Measurements from ENCODE around the gene FANCI. TPM values are rescaled to one million over a fixed set of nuclear protein-coding genes. Genes with fewer than 3 reads are reported as not detected.

The FANCI gene
- 66.5 and 74.0 TPM in 2 replicates for total RNA-seq
- long read RNA-seq, full-length matches to known transcripts = 23 of 143 reads
- long read RNA-seq, partial matches to known transcripts = 32 of 143 reads
- long read RNA-seq, other reads (novel, unspliced or antisense) = 88 of 143 reads

DNA sequence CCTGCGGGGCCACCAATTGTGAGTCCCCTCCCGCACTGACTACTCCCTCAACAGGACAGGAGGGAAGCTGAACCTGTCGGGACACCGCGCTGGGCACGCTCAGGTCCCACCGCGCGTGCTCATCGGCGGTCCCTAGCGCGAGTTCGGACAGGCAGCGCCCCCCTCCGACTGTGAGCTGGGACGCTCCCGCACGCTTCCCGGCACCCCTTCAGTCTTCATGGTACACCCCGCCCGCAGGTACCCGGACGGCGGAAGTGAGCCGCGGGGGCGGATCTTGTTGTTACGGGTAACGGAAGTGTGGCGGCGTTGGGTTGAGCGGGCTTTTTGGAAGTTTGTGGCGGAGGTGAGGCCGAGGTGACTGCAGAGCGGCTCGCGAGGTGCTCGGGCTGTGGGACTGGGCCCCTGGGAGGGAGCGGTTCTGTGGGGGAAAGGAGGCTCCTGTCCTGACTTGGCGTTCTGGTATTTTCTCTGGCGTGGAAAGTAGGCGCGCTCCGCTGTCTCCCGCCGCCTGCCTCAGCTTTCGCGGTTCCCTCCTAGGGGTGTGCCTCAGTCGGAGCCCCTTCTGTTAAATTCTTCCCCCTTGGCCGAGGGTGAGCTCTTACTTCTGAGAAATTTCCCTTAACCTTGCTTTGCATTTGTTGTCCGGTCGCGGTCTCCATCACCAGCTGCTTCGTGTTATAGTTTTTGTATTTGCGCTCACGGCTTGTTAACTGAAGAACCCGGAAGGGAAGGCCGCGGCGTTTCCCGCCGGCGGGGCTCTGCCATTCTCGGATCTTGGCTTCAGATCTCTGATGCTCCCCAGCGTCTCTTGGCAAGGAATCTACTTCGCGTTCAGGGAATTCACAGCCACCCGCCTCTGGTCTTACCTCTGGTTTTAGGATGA, at the start of gene FANCI:
Gene FANCI (plus strand): TSS at position 289 of the 883 bp plus-strand sequence. CDS start 3,669 bp downstream, outside the sequence.
- H3K27me3 Mint-ChIP-seq = no peaks in the 10 kb centered on the region
- peak; percentile 90 for DNase-seq (ENCODE audit: low spot score, unreplicated experiment)
- H3K9me3 Mint-ChIP-seq (ENCODE audit: low read depth) = peaks cover 4% of the 10 kb centered on the region
- H3K4me1 Mint-ChIP-seq (ENCODE audit: low read depth) = peaks cover 15% of the 10 kb centered on the region
- TF ChIP-seq, protein P1, sequence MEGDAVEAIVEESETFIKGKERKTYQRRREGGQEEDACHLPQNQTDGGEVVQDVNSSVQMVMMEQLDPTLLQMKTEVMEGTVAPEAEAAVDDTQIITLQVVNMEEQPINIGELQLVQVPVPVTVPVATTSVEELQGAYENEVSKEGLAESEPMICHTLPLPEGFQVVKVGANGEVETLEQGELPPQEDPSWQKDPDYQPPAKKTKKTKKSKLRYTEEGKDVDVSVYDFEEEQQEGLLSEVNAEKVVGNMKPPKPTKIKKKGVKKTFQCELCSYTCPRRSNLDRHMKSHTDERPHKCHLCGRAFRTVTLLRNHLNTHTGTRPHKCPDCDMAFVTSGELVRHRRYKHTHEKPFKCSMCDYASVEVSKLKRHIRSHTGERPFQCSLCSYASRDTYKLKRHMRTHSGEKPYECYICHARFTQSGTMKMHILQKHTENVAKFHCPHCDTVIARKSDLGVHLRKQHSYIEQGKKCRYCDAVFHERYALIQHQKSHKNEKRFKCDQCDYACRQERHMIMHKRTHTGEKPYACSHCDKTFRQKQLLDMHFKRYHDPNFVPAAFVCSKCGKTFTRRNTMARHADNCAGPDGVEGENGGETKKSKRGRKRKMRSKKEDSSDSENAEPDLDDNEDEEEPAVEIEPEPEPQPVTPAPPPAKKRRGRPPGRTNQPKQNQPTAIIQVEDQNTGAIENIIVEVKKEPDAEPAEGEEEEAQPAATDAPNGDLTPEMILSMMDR (IDR thresholded peaks at IDR 0.05; ENCODE audit: unreplicated experiment) = peak; percentile 53
- peak within 1 kb of the TSS; percentile 84 for H3K27ac Mint-ChIP-seq
- peaks cover 12% of the 10 kb centered on the region for H3K36me3 Mint-ChIP-seq (ENCODE audit: insufficient read depth)
- peak within 1 kb of the TSS; percentile 85 for H3K4me3 Mint-ChIP-seq (ENCODE audit: low read depth)

DNA sequence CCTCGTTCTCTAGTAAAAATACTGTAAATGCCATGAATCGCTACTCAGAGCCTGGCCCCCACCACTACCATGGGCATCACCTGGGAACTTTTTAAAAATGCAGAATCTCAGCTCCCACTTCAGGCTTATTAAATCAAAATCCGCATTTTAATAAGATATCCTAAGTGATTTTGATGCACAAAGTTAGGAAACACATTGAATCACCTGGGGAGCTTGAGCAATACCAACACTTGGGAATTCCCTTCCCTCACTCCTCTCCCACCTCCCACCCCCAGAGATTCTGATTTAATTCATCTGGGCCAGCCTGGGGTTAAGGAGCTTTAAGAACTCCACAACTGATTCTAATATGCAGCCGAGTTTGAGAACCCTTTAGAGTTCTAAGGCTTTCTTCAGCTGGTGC, 49.2 kb upstream of the FANCI start:
- TF ChIP-seq, protein P1 (IDR thresholded peaks at IDR 0.05; ENCODE audit: unreplicated experiment) = no peak
- Mint-ChIP-seq H3K36me3 (ENCODE audit: insufficient read depth) (peaks cover 16% of the 10 kb centered on the region), H3K27ac (no peak overlapping the region), H3K4me1 (ENCODE audit: low read depth) (peaks cover 29% of the 10 kb centered on the region), H3K27me3 (no peaks in the 10 kb centered on the region), H3K4me3 (ENCODE audit: low read depth) (no peak overlapping the region), H3K9me3 (ENCODE audit: low read depth) (no peaks in the 10 kb centered on the region)
- DNase-seq (ENCODE audit: low spot score, unreplicated experiment) = no peak

DNA sequence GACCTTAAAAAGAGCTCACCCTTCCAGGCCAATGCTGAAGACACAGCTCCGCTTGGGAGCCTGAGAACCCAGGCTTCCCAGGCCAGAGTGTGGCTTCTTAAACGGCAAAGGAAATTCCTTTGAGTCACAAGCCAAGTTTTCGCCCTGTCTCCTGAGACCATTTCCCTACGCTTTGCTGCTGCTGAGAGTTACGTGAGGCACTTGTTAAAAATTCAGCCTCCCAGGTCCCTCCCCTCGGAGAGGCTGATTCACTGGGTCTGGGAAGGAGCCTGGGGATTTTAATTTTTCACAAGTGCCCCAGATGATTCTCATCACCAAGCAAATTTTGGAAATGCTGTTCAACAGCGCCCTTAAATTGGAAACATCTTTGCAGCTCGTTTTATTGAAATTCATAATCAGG, 47.9 kb upstream of the FANCI start:
- no peaks in the 10 kb centered on the region for H3K9me3 Mint-ChIP-seq (ENCODE audit: low read depth)
- TF ChIP-seq, protein P1 (IDR thresholded peaks at IDR 0.05; ENCODE audit: unreplicated experiment) = no peak
- peak overlapping the region; percentile 77 for H3K27ac Mint-ChIP-seq
- peaks cover 13% of the 10 kb centered on the region for H3K36me3 Mint-ChIP-seq (ENCODE audit: insufficient read depth)
- DNase-seq (ENCODE audit: low spot score, unreplicated experiment) = no peak
- H3K4me1 Mint-ChIP-seq (ENCODE audit: low read depth) = peaks cover 38% of the 10 kb centered on the region
- no peak overlapping the region for H3K4me3 Mint-ChIP-seq (ENCODE audit: low read depth)
- H3K27me3 Mint-ChIP-seq = no peaks in the 10 kb centered on the region

DNA sequence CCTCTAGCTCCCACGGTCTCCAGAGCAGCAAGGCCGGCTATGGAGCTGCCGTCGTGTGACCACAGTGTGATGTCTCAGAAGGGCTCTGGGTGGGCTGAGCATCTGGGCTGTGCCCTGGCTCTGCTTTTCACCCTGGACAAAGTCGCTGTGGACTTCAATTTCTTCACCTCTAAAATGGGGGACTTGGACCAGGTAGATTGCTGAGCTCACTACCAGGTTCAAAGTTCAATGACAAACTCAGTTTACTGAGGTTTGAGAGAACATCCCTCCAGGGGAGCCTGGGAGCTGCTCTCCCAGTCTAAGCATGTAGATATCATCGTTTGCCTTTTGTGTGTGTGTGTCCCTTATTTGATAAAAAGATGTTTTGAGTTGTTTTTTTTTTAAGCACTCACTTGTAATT, 47.5 kb upstream of the FANCI start:
- Mint-ChIP-seq H3K27me3 (no peaks in the 10 kb centered on the region), H3K9me3 (ENCODE audit: low read depth) (no peaks in the 10 kb centered on the region), H3K4me3 (ENCODE audit: low read depth) (no peak overlapping the region), H3K27ac (peak overlapping the region; percentile 77), H3K36me3 (ENCODE audit: insufficient read depth) (peaks cover 9% of the 10 kb centered on the region), H3K4me1 (ENCODE audit: low read depth) (peaks cover 38% of the 10 kb centered on the region)
- no peak for DNase-seq (ENCODE audit: low spot score, unreplicated experiment)
- TF ChIP-seq, protein P1 (IDR thresholded peaks at IDR 0.05; ENCODE audit: unreplicated experiment) = no peak

DNA sequence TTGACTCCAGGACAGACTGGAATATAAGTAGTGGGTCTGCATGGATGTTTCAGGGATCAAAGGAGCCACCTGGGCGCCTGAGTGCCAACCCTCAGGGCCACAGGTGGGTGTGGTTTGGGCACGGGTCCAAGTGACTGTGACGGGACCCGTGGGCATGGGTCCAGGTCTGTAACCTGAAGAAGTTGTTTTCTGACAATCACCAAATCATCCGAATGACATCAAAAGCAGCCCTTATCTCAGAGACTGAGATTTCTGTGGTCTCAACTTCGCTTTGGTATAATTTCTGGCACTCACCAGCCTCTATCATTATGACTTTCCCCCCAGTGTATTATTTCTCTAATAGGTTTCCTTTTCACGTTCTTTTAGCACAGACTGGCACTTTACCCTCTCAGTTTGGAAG, 46.8 kb upstream of the FANCI start:
- TF ChIP-seq, protein P1 (IDR thresholded peaks at IDR 0.05; ENCODE audit: unreplicated experiment) = no peak
- DNase-seq (ENCODE audit: low spot score, unreplicated experiment) = no peak
- Mint-ChIP-seq H3K27ac (peak overlapping the region; percentile 95), H3K27me3 (no peaks in the 10 kb centered on the region), H3K36me3 (ENCODE audit: insufficient read depth) (peaks cover 8% of the 10 kb centered on the region), H3K4me3 (ENCODE audit: low read depth) (no peak overlapping the region), H3K9me3 (ENCODE audit: low read depth) (no peaks in the 10 kb centered on the region), H3K4me1 (ENCODE audit: low read depth) (peaks cover 39% of the 10 kb centered on the region)

Data from progenitor cell of endocrine pancreas (in vitro differentiated cells).